Left ventricle myocardium superior (tissue), 1 donor: Measurements from ENCODE around the gene PAIP2B. TPM values are rescaled to one million over a fixed set of nuclear protein-coding genes. Genes with fewer than 3 reads are reported as not detected.
"Not testable (repeated sequence)": the region's sequence is repeated elsewhere in the genome, so short reads cannot be mapped to it uniquely, and the experiment has no call there.

Experiments
- ATAC-seq: fragments of 200-7000 bp; cut with Tn5 transposase; one replicate; pipeline ENCODE4 v1.9.1; 2020; ENCODE audit warnings: mild to moderate bottlenecking, moderate library complexity
- DNase-seq: peaks from one replicate; pipeline ENCODE4 v3.0.0-alpha.2; 2020
- intact Hi-C: fragments of 100-400 bp; cut with micrococcal nuclease; formaldehyde crosslinking; loops from one replicate; pipeline ENCODE4 v1.11.0; 2022
- long read RNA-seq: library from polyadenylated mRNA; unstranded; transcript quantifications from one replicate; pipeline ENCODE4 v2.0.0, GENCODE V29; 2021
- total RNA-seq: library from RNA; stranded (reverse); fragmentation: NEBNext Ultra II Directional; extraction: Animal tissue kit (Norgen Biotek cat#: 25700); gene quantifications from one replicate; pipeline ENCODE4 v1.2.1, GENCODE V29; 2021
- donor health status: DM: no; HTN: yes; CAD: no; lungs with severe emphysema.

The PAIP2B gene
- total RNA-seq, result 78.1 TPM
- long read RNA-seq, full-length matches to known transcripts, result 5 of 25 reads
- long read RNA-seq, partial matches to known transcripts, result 0 of 25 reads
- long read RNA-seq, other reads (novel, unspliced or antisense), result 20 of 25 reads

DNA sequence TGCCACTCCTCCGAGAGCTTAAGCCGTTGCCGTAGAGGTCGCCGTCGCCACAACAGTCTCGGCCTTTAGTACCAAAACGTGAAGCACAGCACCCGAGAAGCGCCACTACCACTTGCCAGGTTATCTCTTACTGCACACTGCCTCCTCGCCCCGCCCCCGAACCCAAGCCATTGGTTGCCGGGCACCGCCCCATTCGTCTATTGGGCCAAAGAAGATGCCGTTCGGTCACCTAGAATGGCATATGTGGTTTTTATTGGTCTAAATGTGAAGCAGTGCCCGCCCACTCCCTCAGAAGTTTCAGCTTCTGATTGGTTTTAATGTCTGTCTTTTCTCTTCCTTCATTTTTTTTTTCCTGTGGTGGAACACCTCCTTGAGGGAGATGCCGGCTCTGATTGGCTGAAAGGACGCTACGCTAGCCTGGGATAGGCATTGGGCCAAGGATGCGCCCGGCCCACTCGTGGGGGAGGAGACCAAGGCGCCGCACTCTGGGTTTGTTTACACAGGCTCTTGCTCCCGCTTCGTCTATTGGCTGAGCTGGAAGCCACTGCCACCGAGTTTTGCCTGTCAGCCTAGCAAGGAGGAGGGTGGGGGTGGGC, at the start of gene PAIP2B:
Gene PAIP2B, minus strand, starts transcription at position 139 of the 596 bp plus-strand sequence. CDS start 24,514 bp downstream, outside the sequence.
- ATAC-seq (peak; percentile 93), DNase-seq (peak; percentile 99)
- intact Hi-C loops, result loop anchor here (10.0 kb wide), 1 partner anchor 48 kb away; no protein-coding TSS in a partner anchor

DNA sequence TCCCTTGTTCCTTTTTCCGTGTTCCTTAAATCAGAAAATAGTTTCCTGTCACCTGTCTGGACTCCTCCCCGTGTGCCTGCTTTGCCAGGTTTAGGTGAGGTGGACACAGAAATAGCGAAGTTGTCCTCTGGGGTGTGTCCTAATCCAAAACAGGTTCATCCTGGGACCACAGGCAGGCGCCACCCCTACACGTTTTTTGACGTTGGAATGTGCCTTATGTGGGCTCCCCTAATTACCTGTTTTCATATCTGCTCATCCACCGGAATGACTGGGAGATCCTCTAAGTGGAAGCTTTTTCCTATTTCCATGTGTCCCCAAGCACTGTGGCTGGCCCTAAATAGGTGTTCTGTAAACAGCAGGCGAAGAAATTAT, 49.0 kb upstream of the PAIP2B start:
- no peak for ATAC-seq
- intact Hi-C loops, result loop anchor here (10.0 kb wide), 1 partner anchor 51 kb away; the partner anchor contains the start of gene PAIP2B
- no peak for DNase-seq

DNA sequence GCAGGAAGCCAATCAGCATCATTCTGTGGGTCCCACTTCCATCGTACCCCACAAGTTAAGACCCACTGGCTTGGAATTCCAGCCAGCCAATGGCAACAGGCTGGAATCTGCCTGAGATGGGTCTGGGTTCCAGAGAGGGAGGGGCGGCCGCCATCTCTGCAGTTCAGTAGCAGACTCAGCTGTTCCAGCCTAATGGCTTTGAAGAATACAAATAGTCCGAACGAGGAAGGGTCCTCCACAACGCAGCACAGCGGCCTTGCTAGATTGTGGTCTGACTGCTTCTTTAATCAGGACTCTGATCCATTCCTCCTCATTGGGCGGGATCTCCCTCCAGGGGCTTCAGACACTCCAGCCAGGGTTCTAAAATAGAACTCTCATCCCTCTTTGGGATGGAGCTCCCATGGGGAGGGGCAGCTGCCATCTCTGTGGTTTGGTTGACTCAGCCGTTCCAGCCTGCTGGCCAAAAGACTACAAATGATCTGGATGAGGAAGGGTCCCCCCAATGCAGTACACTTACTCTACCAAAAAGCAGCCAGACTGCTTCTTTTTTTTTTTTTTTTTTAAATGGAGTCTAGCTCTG, 42.7 kb upstream of the PAIP2B start:
- ATAC-seq (no peak), DNase-seq (no peak)
- intact Hi-C loops, result loop anchor here (10.0 kb wide), 1 partner anchor 45 kb away; the partner anchor contains the start of gene PAIP2B

- ATAC-seq (no peak), DNase-seq (no peak)
- intact Hi-C loops, result no loop called here
These were observed 36.5 kb upstream of the PAIP2B start for GRCh38 chr2:71263386-71263785.

GRCh38 chr2:71261534-71261933, 34.6 kb upstream of the PAIP2B start:
- intact Hi-C loops, result no loop called here
- DNase-seq (no peak), ATAC-seq (peak; percentile 98)

GRCh38 chr2:71256421-71256820, 29.5 kb upstream of the PAIP2B start:
- intact Hi-C loops, result no loop called here
- ATAC-seq, result no peak
- no peak for DNase-seq

DNA sequence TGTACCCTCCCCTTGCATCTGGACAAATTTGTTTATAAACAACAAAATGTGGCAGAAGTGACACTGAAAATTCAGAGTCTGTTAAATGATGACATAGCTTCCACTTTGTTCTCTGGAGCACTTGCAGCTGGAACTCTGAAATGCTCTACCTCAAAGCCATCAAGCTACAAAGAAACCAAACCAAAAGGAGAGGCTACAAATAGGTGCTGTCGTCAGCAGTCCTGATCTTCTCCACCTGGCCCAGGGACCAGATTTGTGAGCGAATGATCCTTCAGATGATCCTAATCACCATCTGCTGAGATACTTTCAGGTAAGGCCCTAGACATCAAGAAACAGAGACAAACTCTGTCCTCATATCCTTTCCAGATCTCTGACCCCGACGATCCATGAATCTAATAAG, 27.9 kb upstream of the PAIP2B start:
- no peak for DNase-seq
- intact Hi-C loops, result no loop called here
- ATAC-seq, result no peak

- DNase-seq (no peak), ATAC-seq (peak; percentile 50)
- intact Hi-C loops, result no loop called here
These were observed 27.2 kb upstream of the PAIP2B start for GRCh38 chr2:71254078-71254477.

DNA sequence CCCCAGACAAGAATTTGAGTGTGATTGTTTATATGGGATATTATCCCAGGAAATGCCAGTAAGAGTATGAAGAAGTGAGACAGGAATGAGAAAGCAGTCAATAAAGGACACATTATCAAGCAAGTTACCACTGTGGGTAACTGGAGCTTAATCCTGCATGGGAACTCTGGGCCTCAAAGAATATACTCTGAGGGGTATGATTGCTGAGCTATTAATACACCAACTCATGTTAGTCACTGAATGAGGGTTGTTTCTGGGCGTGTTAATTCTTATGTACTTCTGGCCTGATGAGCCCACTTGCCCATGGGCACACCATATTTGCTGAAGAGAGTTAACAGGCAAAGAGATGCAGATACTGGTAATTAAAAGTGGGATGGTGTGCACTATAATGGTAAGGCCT, 26.6 kb upstream of the PAIP2B start:
- ATAC-seq, result peak; percentile 82
- intact Hi-C loops, result no loop called here
- DNase-seq, result no peak

DNA sequence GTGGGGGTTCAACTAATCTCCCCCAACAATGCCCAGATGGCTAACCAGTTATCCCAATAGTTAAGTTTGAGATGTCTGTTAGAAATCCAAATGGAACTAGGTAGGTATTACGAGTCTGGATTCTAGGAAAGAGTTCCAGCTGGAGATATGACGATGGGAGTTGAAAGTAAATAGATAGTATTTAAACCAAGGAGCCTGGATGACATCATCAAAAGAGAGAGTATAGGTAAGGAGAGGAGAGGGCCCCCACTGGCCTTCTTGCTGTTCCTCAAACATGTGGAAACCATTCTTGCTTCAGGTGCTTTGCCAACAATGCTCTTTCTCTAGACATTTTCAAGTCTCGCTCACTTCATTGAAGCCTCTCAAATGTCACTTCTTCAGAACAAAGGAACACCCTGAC, 26.0 kb upstream of the PAIP2B start:
- intact Hi-C loops, result no loop called here
- no peak for DNase-seq
- no peak for ATAC-seq

DNA sequence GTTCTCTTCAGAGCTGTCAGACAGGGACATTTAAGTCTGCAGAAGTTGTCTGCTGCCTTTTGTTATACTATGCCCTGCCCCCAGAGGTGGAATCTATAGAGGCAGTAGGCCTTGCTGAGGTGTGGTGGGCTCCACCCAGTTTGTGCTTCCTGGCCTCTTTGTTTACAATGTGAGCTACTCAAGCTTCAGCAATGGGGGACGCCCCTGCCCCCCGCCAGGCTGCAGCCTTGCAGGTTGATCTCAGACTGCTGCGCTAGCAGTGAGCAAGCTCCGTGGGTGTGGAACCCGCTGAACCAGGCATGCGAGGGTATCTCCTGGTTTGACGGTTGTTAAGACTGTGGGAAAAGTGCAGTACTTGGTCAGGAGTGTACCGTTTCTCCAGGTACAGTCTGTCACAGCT, 24.0 kb upstream of the PAIP2B start:
- intact Hi-C loops, result no loop called here
- DNase-seq (no peak), ATAC-seq (no peak)

DNA sequence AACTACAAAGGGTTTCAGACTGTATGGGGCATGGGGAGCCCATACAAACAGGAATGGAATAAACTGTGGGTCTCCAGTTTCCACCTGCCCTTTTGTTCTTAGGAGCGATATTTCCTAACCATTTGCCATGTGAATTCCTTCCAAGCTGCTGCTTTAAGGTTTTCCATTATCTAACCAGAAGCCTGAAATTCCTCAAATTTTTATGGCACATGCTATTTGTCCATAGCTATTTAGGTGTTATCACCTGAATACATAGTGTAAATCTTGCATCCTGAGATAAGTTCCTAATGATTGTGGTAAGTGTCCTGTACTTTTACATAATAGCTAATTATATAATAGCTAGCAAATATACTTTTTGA, 17.4 kb upstream of the PAIP2B start:
- DNase-seq (no peak), ATAC-seq (peak; percentile 8)
- intact Hi-C loops, result no loop called here

GRCh38 chr2:71243634-71244301, 16.9 kb upstream of the PAIP2B start:
- peak; percentile 91 for ATAC-seq
- intact Hi-C loops, result no loop called here
- peak; percentile 79 for DNase-seq

DNA sequence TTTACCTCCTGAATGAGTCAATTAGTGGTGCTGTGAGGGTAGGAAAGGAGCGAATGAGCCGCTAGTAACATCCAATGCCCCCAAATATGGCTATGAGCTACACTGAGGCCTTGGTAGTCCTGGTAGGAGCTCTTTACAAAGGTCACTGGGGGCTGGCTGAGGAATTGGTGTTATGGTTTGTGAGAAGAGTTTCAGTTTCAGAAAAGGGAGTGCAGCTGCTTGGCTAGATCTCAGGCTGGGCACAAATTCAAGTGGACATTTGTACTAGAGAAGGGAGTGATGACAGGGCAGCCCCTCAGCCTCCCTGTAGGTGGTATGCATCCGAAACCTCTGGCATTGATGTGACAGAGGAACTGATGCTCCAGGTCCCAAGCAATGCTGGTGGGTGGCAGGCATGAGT, 13.9 kb upstream of the PAIP2B start:
- peak; percentile 51 for ATAC-seq
- intact Hi-C loops, result no loop called here
- DNase-seq, result peak; percentile 45

DNA sequence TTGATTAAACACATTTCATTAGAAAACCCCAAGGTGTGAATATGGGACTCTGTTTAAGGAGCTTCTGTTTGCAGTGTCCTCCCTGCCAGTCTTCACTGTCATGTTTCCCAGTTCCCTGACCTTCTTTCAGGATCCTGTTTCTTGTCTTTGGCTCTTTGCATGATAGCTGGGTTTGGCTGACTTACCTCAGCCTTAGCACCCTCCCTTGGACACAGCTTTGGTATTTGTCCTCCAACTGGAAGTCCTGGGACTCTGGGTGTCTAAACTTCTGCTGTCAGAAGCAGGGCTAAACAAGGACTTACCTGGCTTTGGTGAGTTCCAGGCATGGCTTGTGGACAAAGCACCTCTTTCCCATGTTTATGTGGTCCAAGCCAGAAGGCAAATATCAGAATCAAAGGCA, 11.2 kb upstream of the PAIP2B start:
- intact Hi-C loops, result no loop called here
- peak; percentile 69 for ATAC-seq
- DNase-seq, result no peak

DNA sequence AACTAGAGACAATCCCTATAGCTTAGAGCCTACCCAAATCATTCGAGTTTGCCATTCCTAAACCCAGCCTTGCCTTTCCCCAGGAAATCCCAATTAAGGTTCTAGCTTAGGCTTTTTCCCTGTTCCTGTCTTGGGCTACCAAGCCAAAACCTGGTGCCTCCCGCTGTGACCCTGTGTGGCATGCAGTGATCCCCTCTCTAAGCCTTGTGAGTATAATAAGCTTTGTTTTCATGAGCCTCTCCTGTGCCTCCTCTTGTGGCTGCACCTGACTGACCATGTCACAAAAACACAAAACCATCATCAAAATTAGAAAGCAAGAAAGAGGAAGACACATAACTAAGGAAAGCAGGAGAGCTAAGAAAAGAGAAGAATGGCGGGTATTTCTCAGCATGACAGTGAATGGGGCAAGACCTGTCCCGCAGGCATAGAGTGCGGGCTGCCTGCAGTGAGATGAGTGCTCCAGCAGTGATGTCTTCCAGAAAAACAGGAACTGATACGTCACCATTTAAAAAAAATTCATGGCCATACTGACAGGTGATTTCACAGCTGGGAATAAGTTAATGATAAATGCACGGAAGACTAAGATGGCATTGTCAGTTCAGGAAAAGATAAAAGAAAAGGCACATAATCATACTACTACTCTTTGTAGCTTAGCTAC, 9.2 kb upstream of the PAIP2B start:
- ATAC-seq, result no peak
- no peak for DNase-seq
- intact Hi-C loops, result no loop called here

DNA sequence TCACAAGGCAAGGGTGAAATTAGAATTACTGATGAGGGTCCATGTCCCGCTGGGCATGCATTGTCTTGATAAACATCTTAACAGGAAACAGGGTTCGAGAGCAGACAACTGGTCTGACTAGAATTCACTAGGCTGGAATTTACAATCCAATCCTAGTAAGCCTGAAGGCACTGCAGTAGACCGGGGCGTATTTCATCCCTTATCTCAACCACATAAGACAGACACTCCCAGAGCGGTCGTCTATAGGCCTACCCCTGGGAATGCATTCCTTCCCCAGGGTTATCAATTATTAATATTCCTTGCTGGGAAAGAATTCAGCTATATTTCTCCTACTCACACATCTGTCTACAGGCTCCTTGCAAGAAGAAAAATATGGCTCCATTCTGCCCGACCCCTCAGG, 6.2 kb upstream of the PAIP2B start:
- intact Hi-C loops, DNase-seq, ATAC-seq: not testable (repeated sequence)

DNA sequence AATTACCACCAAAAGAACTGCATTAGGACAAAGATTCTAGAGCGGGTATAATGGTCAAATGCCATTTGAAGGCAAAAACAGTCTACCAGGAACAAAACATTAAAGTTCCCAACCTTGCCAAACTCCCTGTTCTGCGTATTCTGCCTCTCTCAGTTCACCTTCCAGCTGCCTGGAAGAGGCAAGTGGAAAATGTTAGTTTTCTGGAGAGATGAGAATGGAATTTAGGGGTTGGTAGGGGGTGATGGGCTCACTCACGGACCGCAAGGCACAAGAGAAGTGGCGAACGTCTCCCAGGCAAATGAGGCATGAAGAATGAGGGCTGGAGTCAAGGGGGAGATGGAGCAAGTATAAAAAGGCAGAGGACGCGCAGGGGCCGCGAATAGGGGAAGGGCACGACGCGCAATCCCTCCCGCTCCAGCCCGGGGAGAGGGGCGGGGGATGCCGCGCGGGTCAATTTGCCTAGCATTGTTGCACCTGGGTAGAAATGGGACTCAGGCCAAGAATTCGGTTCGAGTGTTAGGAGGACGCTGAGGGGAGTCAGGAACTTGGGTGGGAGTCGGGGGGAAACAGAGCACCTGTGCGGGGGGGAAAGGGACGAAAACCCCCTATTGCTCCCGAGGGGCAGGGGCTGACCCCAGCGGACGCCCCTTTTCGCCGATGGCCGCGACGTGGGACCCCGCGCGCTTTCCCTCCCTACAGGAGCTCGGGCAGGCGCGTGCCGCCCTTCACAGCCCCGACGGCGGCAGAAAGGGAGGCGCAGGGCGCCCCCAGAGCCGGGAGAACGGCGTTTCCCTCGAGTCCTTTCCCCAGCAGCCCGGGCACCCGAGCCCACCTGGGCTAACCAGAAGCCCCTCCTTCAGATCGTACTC, 573 bp downstream of the PAIP2B start:
- peak; percentile 40 for ATAC-seq
- intact Hi-C loops, result loop anchor here (10.0 kb wide), 1 partner anchor 48 kb away; no protein-coding TSS in a partner anchor
- DNase-seq, result peak; percentile 68

DNA sequence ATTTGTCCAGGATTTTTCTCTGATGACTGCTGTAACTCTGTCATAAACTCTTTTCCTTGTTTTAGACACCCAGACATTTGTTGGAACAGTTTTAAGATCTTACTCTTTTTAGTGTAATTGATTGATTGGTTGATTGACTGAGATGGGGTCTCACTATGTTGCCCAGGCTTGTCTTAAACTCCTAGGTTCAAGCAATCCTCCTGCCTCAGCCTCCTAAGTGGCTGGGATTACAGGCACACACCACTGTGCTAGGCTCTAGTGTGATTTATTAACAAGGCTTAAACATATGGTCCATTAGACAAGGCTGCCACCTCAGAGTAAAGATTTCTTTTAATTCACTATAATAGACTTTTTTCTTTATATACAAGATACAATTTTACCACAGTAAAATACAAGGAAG, 2.0 kb downstream of the PAIP2B start:
- ATAC-seq (no peak), DNase-seq (no peak)
- intact Hi-C loops, result loop anchor here (10.0 kb wide), 1 partner anchor 50 kb away; no protein-coding TSS in a partner anchor
